Measurements from ENCODE around the gene ADAMTSL3.

ADAMTSL3 gene

GRCh38 chr15:83892498-83892897, 238.6 kb downstream of the ADAMTSL3 start:
- TF ChIP-seq FOXP2 (optimal IDR thresholded peaks at IDR 0.05; ENCODE audit: borderline replicate concordance, extremely low read depth, extremely low read length, insufficient read depth) (no peak), SIN3A (IDR thresholded peaks at IDR 0.05; ENCODE audit: borderline replicate concordance, insufficient read depth, low read length) (no peak), POLR2AphosphoS5 (IDR thresholded peaks at IDR 0.05; ENCODE audit: low read depth, low read length) (no peak), TAF1 (IDR thresholded peaks at IDR 0.05; ENCODE audit: borderline replicate concordance, insufficient read depth, low read length) (no peak)
- TF ChIP-seq, protein P1, sequence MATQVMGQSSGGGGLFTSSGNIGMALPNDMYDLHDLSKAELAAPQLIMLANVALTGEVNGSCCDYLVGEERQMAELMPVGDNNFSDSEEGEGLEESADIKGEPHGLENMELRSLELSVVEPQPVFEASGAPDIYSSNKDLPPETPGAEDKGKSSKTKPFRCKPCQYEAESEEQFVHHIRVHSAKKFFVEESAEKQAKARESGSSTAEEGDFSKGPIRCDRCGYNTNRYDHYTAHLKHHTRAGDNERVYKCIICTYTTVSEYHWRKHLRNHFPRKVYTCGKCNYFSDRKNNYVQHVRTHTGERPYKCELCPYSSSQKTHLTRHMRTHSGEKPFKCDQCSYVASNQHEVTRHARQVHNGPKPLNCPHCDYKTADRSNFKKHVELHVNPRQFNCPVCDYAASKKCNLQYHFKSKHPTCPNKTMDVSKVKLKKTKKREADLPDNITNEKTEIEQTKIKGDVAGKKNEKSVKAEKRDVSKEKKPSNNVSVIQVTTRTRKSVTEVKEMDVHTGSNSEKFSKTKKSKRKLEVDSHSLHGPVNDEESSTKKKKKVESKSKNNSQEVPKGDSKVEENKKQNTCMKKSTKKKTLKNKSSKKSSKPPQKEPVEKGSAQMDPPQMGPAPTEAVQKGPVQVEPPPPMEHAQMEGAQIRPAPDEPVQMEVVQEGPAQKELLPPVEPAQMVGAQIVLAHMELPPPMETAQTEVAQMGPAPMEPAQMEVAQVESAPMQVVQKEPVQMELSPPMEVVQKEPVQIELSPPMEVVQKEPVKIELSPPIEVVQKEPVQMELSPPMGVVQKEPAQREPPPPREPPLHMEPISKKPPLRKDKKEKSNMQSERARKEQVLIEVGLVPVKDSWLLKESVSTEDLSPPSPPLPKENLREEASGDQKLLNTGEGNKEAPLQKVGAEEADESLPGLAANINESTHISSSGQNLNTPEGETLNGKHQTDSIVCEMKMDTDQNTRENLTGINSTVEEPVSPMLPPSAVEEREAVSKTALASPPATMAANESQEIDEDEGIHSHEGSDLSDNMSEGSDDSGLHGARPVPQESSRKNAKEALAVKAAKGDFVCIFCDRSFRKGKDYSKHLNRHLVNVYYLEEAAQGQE (IDR thresholded peaks at IDR 0.05; ENCODE audit: insufficient read depth in 1 of 2, low read depth in 2 of 2, low read length in 2 of 2): no peak

GRCh38 chr15:83893308-83893707, 239.4 kb downstream of the ADAMTSL3 start:
- TF ChIP-seq SIN3A (IDR thresholded peaks at IDR 0.05; ENCODE audit: borderline replicate concordance, insufficient read depth, low read length) (no peak), POLR2AphosphoS5 (IDR thresholded peaks at IDR 0.05; ENCODE audit: low read depth, low read length) (no peak), TAF1 (IDR thresholded peaks at IDR 0.05; ENCODE audit: borderline replicate concordance, insufficient read depth, low read length) (no peak), FOXP2 (optimal IDR thresholded peaks at IDR 0.05; ENCODE audit: borderline replicate concordance, extremely low read depth, extremely low read length, insufficient read depth) (no peak)
- TF ChIP-seq, protein P1 (IDR thresholded peaks at IDR 0.05; ENCODE audit: insufficient read depth in 1 of 2, low read depth in 2 of 2, low read length in 2 of 2): no peak

- TF ChIP-seq, protein P1 (IDR thresholded peaks at IDR 0.05; ENCODE audit: insufficient read depth in 1 of 2, low read depth in 2 of 2, low read length in 2 of 2): no peak
- TF ChIP-seq SIN3A (IDR thresholded peaks at IDR 0.05; ENCODE audit: borderline replicate concordance, insufficient read depth, low read length) (no peak), POLR2AphosphoS5 (IDR thresholded peaks at IDR 0.05; ENCODE audit: low read depth, low read length) (no peak)
Measured at GRCh38 chr15:83897037-83897436, 243.1 kb downstream of the ADAMTSL3 start.

DNA sequence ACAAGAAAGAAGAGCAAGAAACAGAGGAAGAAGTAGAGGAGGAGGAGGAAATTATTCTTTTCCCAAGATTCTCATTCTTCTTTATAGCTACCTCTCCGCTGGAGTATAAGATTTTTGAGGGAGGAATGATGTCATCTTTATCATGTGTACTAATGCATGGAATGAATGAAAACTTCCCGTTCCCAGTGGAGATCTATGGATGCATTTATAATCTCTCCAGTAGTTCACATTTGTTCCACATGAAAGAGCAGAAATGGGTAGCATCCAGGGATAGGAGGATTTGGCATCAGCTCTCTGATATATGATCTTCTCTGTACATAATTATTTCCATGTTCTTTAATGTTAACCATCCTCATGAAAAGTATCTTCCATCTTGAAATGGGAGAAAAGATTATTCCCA, 244.4 kb downstream of the ADAMTSL3 start:
- no peak for TF ChIP-seq POLR2AphosphoS5 (IDR thresholded peaks at IDR 0.05; ENCODE audit: low read depth, low read length)
- TF ChIP-seq TAF1 (IDR thresholded peaks at IDR 0.05; ENCODE audit: borderline replicate concordance, insufficient read depth, low read length): no peak
- no peak for TF ChIP-seq FOXP2 (optimal IDR thresholded peaks at IDR 0.05; ENCODE audit: borderline replicate concordance, extremely low read depth, extremely low read length, insufficient read depth)
- TF ChIP-seq, protein P1 (IDR thresholded peaks at IDR 0.05; ENCODE audit: insufficient read depth in 1 of 2, low read depth in 2 of 2, low read length in 2 of 2): no peak
- TF ChIP-seq SIN3A (IDR thresholded peaks at IDR 0.05; ENCODE audit: borderline replicate concordance, insufficient read depth, low read length): no peak

DNA sequence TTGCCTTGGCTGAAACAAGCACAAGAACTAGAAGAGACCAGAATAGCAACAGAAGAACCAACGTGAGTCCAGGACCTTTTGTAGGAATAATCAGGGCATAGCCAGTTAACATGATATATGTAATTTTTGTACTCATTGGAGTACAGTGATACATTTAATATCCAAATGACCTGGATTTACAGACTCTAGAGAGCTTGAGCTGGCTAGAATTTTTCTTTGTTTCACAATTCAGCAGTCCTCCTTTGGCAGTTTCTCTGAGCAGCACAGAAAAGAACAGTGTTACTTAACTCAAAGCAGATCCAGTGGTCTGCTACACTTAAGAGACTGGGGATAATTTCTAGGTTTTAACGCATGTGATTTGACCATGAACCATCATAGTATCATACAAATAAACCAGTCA, 245.7 kb downstream of the ADAMTSL3 start:
- TF ChIP-seq FOXP2 (optimal IDR thresholded peaks at IDR 0.05; ENCODE audit: borderline replicate concordance, extremely low read depth, extremely low read length, insufficient read depth) (no peak), SIN3A (IDR thresholded peaks at IDR 0.05; ENCODE audit: borderline replicate concordance, insufficient read depth, low read length) (no peak), POLR2AphosphoS5 (IDR thresholded peaks at IDR 0.05; ENCODE audit: low read depth, low read length) (no peak), TAF1 (IDR thresholded peaks at IDR 0.05; ENCODE audit: borderline replicate concordance, insufficient read depth, low read length) (no peak)
- TF ChIP-seq, protein P1 (IDR thresholded peaks at IDR 0.05; ENCODE audit: insufficient read depth in 1 of 2, low read depth in 2 of 2, low read length in 2 of 2): no peak

Measured in PFSK-1 (cell line).